SK-N-SH (cell line): ENCODE measurements around the gene GBX2.

Experiments used
- CHD2 ChIP-seq: fragments of 150-350 bp; IDR thresholded peaks from 2 replicates; pipeline ENCODE4 v1.6.1; 2018; ENCODE audit warnings: low read length; ENCODE audit not compliant: partially characterized antibody
- CTCF ChIP-seq: fragments of 200-600 bp; sonication (generic); IDR thresholded peaks from 2 replicates; pipeline ENCODE4 v1.6.1; 2017; ENCODE audit warnings: antibody characterized with exemption, mild to moderate bottlenecking, moderate library complexity
- ELF1 ChIP-seq: IDR thresholded peaks from 2 replicates; pipeline ENCODE4 v1.4.0; 2012
- EZH2phosphoT487 ChIP-seq: fragments of 200-600 bp; sonication (generic); IDR thresholded peaks from 2 replicates; pipeline ENCODE4 v1.6.1; 2017; ENCODE audit warnings: low read depth, mixed run types, mild to moderate bottlenecking, antibody characterized with exemption, moderate library complexity, borderline replicate concordance
- GATA2 ChIP-seq: sonication (generic); formaldehyde crosslinking; IDR thresholded peaks from 2 replicates; pipeline ENCODE4 v1.5.0; 2020; ENCODE audit warnings: mild to moderate bottlenecking, missing genetic modification reagents
- MXI1 ChIP-seq: IDR thresholded peaks from 2 replicates; pipeline ENCODE4 v1.6.1; 2012; ENCODE audit warnings: mild to moderate bottlenecking, low read depth, low read length, improper control_type of control experiment
- POLR2AphosphoS5 ChIP-seq: IDR thresholded peaks from 2 replicates; pipeline ENCODE4 v1.6.1; 2012; ENCODE audit warnings: low read depth, low read length
- REST ChIP-seq: IDR thresholded peaks from 2 replicates; pipeline ENCODE4 v1.6.1; 2012; ENCODE audit warnings: mild to moderate bottlenecking, low read depth, low read length, moderate library complexity
- SMC3 ChIP-seq: IDR thresholded peaks from 2 replicates; pipeline ENCODE4 v1.6.1; 2012; ENCODE audit warnings: low read depth, low read length, improper control_type of control experiment
- TEAD4 ChIP-seq: IDR thresholded peaks from 2 replicates; pipeline ENCODE4 v1.4.0; 2012; ENCODE audit warnings: mild to moderate bottlenecking, borderline replicate concordance; ENCODE audit not compliant: insufficient read depth
- YY1 ChIP-seq: IDR thresholded peaks from 2 replicates; pipeline ENCODE4 v1.4.0; 2012; ENCODE audit warnings: low read depth, mild to moderate bottlenecking

GRCh38 chr2:236208019-236208926, 40.1 kb upstream of the GBX2 start:
- TF ChIP-seq SMC3, result no peak
- no peak for TF ChIP-seq CHD2
- TF ChIP-seq POLR2AphosphoS5, result no peak
- no peak for TF ChIP-seq CTCF
- no peak for TF ChIP-seq REST
- TF ChIP-seq EZH2phosphoT487, result no peak
- TF ChIP-seq YY1, result no peak
- TF ChIP-seq MXI1, result no peak
- no peak for TF ChIP-seq ELF1
- TF ChIP-seq TEAD4, result no peak
- TF ChIP-seq GATA2 (CRISPR knock-in tag), result no peak
